ENCODE measurements around the gene GHR. TPM values are rescaled to one million over a fixed set of nuclear protein-coding genes. Genes with fewer than 3 reads are reported as not detected.

GHR gene
- total RNA-seq, 1 donor, result 2.2 TPM

GRCh38 chr5:42636946-42637345 lies 213.7 kb downstream of the GHR start:
- no peak overlapping the region for H3K4me3 ChIP-seq (ENCODE audit: low read depth, low read length)
- no peak for TF ChIP-seq CTCF (IDR thresholded peaks at IDR 0.05; ENCODE audit: insufficient read depth, low read depth, low read length)
- no peak for DNase-seq (ENCODE audit: low read depth)

GRCh38 chr5:42638972-42639371 lies 215.7 kb downstream of the GHR start:
- no peak for DNase-seq (ENCODE audit: low read depth)
- TF ChIP-seq CTCF (IDR thresholded peaks at IDR 0.05; ENCODE audit: insufficient read depth, low read depth, low read length), result no peak
- no peak overlapping the region for H3K4me3 ChIP-seq (ENCODE audit: low read depth, low read length)

GRCh38 chr5:42640835-42641234 lies 217.6 kb downstream of the GHR start:
- TF ChIP-seq CTCF (IDR thresholded peaks at IDR 0.05; ENCODE audit: insufficient read depth, low read depth, low read length), result no peak
- H3K4me3 ChIP-seq (ENCODE audit: low read depth, low read length), result no peak overlapping the region
- DNase-seq (ENCODE audit: low read depth), result no peak

GRCh38 chr5:42641336-42642005 lies 218.2 kb downstream of the GHR start:
- no peak for DNase-seq (ENCODE audit: low read depth)
- no peak overlapping the region for H3K4me3 ChIP-seq (ENCODE audit: low read depth, low read length)
- no peak for TF ChIP-seq CTCF (IDR thresholded peaks at IDR 0.05; ENCODE audit: insufficient read depth, low read depth, low read length)

GRCh38 chr5:42642006-42642405 lies 218.8 kb downstream of the GHR start:
- DNase-seq (ENCODE audit: low read depth), result no peak
- H3K4me3 ChIP-seq (ENCODE audit: low read depth, low read length), result no peak overlapping the region
- no peak for TF ChIP-seq CTCF (IDR thresholded peaks at IDR 0.05; ENCODE audit: insufficient read depth, low read depth, low read length)

GRCh38 chr5:42643360-42643759 lies 220.1 kb downstream of the GHR start:
- no peak for DNase-seq (ENCODE audit: low read depth)
- no peak for TF ChIP-seq CTCF (IDR thresholded peaks at IDR 0.05; ENCODE audit: insufficient read depth, low read depth, low read length)
- no peak overlapping the region for H3K4me3 ChIP-seq (ENCODE audit: low read depth, low read length)

GRCh38 chr5:42645138-42645537 lies 221.9 kb downstream of the GHR start:
- no peak overlapping the region for H3K4me3 ChIP-seq (ENCODE audit: low read depth, low read length)
- no peak for TF ChIP-seq CTCF (IDR thresholded peaks at IDR 0.05; ENCODE audit: insufficient read depth, low read depth, low read length)
- peak; percentile 22 for DNase-seq (ENCODE audit: low read depth)
